ENCODE measurements around the gene NOL6. TPM values are rescaled to one million over a fixed set of nuclear protein-coding genes. Genes with fewer than 3 reads are reported as not detected.

The NOL6 gene
- polyA plus RNA-seq, 3 donors, result 22.7 to 25.2 (median 24.5) TPM

DNA sequence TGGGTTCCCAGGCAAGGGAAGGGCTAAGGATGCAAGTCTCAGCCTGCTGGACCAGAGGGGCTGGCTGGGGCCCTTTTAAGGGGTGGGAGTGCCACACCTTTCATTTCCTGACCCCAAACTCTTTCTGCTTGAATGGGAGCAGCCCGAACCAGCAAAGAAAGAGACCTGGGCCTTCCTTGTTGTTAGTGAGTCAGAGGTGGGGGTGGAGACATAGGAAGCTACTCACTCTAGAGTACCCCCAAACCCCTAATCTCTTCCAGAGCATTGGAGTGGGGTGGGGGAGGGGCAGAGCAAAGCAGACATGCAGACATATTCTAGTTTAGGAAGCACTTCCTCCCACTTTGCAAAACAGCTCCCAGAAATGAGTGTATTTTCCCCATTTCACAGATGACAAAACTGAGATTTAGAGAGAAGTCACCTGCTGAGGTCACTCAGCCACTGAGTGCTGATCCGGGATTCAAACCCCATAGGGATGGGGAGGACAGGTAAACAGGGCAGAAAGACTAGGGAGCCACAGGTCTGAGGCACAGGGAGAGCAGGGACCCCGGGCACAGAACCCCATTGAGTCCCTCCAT lies 20.4 kb downstream of the NOL6 start:
- DNase-seq (ENCODE audit: low read depth in 3 of 3, low spot score in 2 of 3), result no peak

- DNase-seq (ENCODE audit: low read depth in 3 of 3, low spot score in 2 of 3), result no peak
Observed at GRCh38 chr9:33452828-33453271, 20.9 kb downstream of the NOL6 start.

- DNase-seq (ENCODE audit: low read depth in 3 of 3, low spot score in 2 of 3), result no peak
Observed at GRCh38 chr9:33450621-33451146, 23.0 kb downstream of the NOL6 start.

GRCh38 chr9:33449715-33450114 lies 24.0 kb downstream of the NOL6 start:
- DNase-seq (ENCODE audit: low read depth in 3 of 3, low spot score in 2 of 3), result no peak

GRCh38 chr9:33447799-33448553 lies 25.7 kb downstream of the NOL6 start:
- no peak for DNase-seq (ENCODE audit: low read depth in 3 of 3, low spot score in 2 of 3)

DNA sequence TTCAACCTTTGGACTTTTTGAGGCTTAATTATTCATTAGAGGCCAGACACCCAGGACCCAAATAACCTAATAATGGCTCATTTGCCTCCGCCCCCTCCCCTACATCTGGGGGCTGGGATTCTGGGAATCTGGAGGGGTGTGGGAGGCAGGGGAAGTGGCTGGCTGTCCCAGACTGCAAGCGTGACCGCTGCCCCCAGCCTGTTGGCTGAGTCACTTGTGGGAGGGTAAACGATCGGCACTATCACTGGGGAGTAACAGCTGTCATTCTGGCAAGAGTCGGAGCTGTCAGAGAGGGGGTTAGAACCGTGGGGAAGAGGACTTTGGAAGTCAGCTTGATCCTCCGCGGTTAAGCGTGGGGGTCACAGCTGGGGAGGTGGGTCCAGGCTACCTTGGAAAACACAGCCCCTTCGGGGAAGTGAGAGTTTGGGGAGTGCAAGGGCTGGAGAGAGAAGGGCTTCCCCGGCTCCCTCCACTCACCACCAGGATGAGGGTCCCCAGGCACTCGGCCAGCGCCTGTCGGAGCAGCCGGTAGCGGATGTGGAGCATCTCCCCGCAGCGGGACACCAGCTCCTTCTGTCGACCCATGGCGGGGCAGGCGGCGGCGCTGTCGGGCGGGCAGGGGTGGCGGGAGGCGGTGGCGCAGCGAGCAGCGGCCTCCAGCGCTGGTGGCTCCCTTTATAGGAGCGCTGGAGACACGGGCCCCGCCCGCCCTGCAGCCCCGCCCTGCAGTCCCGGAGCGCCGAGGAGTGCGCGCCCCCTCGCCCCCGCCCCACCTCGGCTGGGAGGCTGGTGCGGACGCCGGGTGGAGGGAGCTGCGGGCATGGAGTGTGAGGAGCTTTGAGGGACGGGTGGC lies 26.6 kb downstream of the NOL6 start, which contains the start of gene AQP3:
TSS of gene AQP3 (minus strand) at position 648 of the 853 bp plus-strand sequence. CDS start at position 585, 63 bp downstream.
- no peak for DNase-seq (ENCODE audit: low read depth in 3 of 3, low spot score in 2 of 3)

GRCh38 chr9:33446240-33446945 lies 27.3 kb downstream of the NOL6 start:
- no peak for DNase-seq (ENCODE audit: low read depth in 3 of 3, low spot score in 2 of 3)

DNA sequence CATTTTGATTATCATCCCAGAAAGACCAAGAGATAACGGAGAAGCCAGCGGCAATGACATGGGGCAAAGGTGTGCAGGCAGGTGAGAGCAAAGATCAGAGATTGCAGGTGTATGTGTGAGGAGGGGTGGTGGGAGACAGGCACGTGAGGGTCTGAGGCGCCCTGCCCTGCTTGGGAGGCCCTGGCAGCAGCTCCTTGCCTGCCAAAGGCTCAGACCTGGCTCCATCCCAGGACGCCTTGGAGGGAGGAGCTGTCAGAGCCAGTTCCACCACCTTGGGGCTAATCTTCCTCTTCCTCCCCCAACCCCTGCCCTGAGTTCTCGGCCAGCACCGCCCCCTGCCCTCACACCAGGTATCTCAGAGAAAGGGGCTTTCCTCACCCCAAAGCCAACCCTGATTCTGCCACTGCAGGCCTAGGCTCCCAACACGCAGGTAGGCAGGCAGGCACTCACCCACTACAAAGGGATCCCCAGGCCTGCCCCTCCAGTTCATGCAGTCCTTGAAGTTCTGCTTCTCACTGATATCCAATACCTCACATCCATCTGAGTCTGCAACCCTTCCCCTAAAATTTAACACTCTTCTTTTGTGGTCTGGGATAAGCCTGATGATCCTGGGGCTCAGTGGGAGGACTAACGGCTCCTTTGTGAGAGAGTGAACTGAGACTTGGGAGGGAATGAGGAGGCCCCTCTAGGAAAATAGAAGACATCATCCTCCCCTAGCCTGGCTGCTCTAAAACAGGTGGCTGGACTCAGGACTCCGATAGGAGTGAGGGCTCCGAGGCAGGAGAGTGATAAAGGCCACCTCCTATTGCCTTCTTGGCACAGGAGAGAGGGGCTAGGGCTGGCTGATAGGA lies 28.1 kb downstream of the NOL6 start:
- DNase-seq (ENCODE audit: low read depth in 3 of 3, low spot score in 2 of 3), result no peak

DNA sequence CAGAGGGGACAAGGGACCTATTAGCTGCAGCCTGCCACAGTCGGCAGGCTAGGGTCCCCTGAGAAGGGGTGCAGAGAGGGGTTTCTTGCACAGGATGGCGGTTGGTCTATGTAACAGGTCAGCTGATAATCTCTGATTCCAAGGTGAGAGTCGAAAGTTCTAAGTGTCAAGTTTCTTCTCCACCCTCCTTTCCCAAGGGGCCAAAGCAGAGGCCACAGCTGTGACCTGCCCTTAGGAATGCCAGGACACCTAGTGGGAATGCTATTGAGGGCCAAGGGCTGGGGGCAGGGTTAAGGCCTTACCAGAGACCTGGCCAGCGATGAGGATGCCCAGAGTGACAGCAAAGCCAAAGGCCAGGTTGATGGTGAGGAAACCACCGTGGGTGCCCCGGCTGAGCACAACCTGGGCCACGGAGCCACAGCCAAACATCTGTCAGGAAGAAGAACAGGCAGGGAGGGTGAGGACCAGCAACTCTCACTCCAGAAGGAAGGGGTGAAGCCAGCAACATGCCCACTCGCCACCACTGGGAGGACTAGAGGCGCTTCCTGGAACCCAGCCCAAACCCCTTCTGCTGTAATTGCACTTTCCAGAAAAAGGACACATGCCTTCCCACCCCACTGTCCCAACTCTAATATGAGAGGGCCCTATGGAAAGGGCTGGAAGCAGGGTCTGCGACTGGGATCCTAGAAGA lies 30.1 kb downstream of the NOL6 start:
- no peak for DNase-seq (ENCODE audit: low read depth in 3 of 3, low spot score in 2 of 3)

DNA sequence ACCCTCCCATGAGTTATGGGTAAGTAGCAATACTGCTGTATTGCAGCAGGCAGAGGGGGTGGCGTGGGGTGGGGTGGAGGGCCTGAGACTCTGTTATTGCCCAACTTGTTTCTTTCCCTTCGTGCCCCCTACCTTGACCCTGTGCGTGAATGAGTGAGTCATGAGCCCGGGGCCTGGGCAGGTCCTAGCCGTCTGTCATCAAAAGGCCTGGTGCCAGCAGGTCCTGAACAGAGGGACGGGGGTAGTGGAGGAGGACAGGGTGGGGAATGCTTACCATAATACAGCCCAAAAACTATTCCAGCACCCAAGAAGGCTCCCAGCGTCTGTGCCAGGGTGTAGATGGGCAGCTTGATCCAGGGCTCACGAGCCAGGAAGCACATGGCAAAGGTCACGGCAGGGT lies 30.7 kb downstream of the NOL6 start:
- DNase-seq (ENCODE audit: low read depth in 3 of 3, low spot score in 2 of 3), result no peak

DNA sequence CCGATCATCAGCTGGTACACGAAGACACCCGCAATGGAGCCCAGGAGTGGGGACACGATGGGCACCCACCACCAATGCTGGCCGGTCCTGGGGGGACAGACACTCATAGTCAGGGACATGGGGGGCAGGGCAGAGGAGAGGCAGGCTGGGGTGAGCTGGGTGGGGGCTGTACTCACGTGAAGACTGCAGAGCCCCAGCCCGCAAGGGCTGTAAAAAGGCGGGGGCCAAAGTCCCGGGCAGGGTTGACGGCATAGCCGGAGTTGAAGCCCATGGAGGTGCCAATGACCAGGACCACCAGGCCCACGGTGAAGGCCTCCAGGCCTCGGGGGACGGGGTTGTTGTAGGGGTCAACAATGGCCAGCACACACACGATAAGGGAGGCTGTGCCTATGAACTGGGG lies 31.6 kb downstream of the NOL6 start:
- no peak for DNase-seq (ENCODE audit: low read depth in 3 of 3, low spot score in 2 of 3)

DNA sequence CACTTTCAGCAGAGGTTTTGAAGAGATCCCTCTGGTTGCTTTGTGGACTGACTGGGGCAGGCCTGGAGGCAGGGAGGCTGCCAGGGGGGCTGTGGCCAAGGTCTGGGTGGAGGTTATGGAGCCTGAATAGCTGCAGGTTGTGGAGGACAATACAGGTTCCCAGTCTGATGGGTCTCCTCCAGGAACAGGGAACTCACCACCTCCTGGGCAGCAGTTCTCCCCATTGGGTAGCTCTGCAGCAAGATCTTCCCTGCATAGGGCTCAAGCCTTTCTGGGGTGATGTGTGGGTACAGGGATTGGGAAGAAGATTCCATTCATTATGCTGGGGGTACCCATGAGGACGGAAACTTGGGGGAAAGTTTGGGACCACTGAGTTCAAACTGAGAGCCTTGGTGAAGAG lies 33.1 kb downstream of the NOL6 start:
- DNase-seq (ENCODE audit: low read depth in 3 of 3, low spot score in 2 of 3), result no peak

DNA sequence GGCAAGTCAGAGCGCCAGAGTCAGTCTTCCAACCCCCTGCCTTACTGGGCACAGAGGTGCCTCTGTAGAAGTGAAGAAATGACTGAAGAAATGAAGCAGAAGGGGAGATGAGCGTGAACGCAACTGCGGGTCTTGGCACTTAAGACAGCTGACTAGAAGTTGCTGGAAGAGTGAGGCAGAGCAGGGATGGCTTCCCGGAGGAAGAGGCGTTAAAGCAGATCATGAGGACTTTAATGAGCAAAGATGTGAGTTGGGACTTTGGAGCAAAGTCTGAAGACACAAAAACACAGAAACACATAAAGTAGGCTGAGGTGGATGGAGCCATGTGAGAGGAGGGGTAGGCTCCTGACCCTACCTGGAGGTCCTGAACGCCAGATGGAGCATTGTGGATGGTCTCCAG lies 33.5 kb downstream of the NOL6 start:
- DNase-seq (ENCODE audit: low read depth in 3 of 3, low spot score in 2 of 3), result no peak

GRCh38 chr9:33439731-33440130 lies 34.0 kb downstream of the NOL6 start:
- no peak for DNase-seq (ENCODE audit: low read depth in 3 of 3, low spot score in 2 of 3)

GRCh38 chr9:33438926-33439680 lies 34.6 kb downstream of the NOL6 start:
- DNase-seq (ENCODE audit: low read depth in 3 of 3, low spot score in 2 of 3), result no peak

- DNase-seq (ENCODE audit: low read depth in 3 of 3, low spot score in 2 of 3), result no peak
Observed at GRCh38 chr9:33437898-33438297, 35.8 kb downstream of the NOL6 start.

DNA sequence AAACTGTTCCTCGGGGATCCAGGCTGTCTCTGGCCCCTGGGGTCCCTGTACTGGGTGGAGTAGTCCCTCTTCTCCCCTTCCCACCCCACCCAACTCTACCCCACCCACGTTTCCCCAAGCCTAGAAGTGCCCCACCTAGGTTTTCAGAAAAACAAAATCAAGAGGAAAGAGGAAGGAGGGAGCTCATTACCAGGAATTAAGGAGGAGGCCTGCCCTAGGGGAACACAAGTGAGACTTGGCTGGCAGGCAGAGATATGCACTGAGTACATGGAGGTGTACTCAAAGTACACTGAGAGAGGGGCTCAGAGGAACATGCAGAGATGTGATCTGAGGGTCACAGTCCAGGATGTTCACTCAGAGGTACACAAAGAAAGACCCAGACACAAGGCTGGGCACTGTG lies 36.5 kb downstream of the NOL6 start:
- no peak for DNase-seq (ENCODE audit: low read depth in 3 of 3, low spot score in 2 of 3)

- no peak for DNase-seq (ENCODE audit: low read depth in 3 of 3, low spot score in 2 of 3)
Observed at GRCh38 chr9:33436445-33436844, 37.3 kb downstream of the NOL6 start.
